ENCODE data around the gene APOBEC3G. TPM values are rescaled to one million over a fixed set of nuclear protein-coding genes. Genes with fewer than 3 reads are reported as not detected.

APOBEC3G gene
- total and polyA plus RNA-seq, 2 experiments from 2014 or later = 1.3 to 4.6 TPM

- no peak overlapping the region for H3K27ac ChIP-seq
- H3K9me3 ChIP-seq (ENCODE audit: low read depth) = no peaks in the 10 kb centered on the region
- TF ChIP-seq EZH2 (IDR thresholded peaks at IDR 0.05; ENCODE audit: borderline replicate concordance) = no peak
- no peak for TF ChIP-seq EZH2phosphoT487 (IDR thresholded peaks at IDR 0.05; ENCODE audit: low read depth, severe bottlenecking, unreplicated experiment)
- peak; percentile 46 for TF ChIP-seq CTCF (IDR thresholded peaks at IDR 0.05; ENCODE audit: poor library complexity)
- no peak overlapping the region for H2AFZ ChIP-seq
- no peak overlapping the region for H3K4me3 ChIP-seq
- no peaks in the 10 kb centered on the region for H4K20me1 ChIP-seq (ENCODE audit: insufficient read depth, poor library complexity, severe bottlenecking)
- H3K4me1 ChIP-seq (ENCODE audit: insufficient read depth) = peaks cover 8% of the 10 kb centered on the region
- WGBS (ENCODE audit: low lambda C conversion rate, missing lambda C conversion rate) = 68% methylated on average over 14 of the region's 14 CpGs
- no peak overlapping the region for H3K4me2 ChIP-seq
- H3K79me2 ChIP-seq = no peaks in the 10 kb centered on the region
- no peaks in the 10 kb centered on the region for H3K9me2 ChIP-seq (replicated peaks; ENCODE audit: insufficient read depth)
- no peaks in the 10 kb centered on the region for H3K36me3 ChIP-seq (replicated peaks; ENCODE audit: insufficient read depth, low read depth)
- peak; percentile 62 for DNase-seq (ENCODE audit: low spot score)
- peaks cover 9% of the 10 kb centered on the region for H3K27me3 ChIP-seq
Observed at GRCh38 chr22:39117585-39118191, 40.6 kb downstream of the APOBEC3G start.

GRCh38 chr22:39120983-39121382 is 43.9 kb downstream of the APOBEC3G start:
- Histone ChIP-seq H4K20me1 (ENCODE audit: insufficient read depth, poor library complexity, severe bottlenecking) (no peaks in the 10 kb centered on the region), H3K4me1 (ENCODE audit: insufficient read depth) (no peaks in the 10 kb centered on the region), H3K4me3 (no peak overlapping the region), H3K9me2 (replicated peaks; ENCODE audit: insufficient read depth) (no peaks in the 10 kb centered on the region), H3K4me2 (no peak overlapping the region), H3K36me3 (replicated peaks; ENCODE audit: insufficient read depth, low read depth) (no peaks in the 10 kb centered on the region), H3K27me3 (no peaks in the 10 kb centered on the region), H3K79me2 (no peaks in the 10 kb centered on the region), H2AFZ (no peak overlapping the region), H3K9me3 (ENCODE audit: low read depth) (no peaks in the 10 kb centered on the region), H3K27ac (no peak overlapping the region)
- DNase-seq (ENCODE audit: low spot score) = no peak
- 83% methylated on average over 4 of the region's 4 CpGs for WGBS (ENCODE audit: low lambda C conversion rate, missing lambda C conversion rate)
- TF ChIP-seq EZH2phosphoT487 (IDR thresholded peaks at IDR 0.05; ENCODE audit: low read depth, severe bottlenecking, unreplicated experiment) (no peak), CTCF (IDR thresholded peaks at IDR 0.05; ENCODE audit: poor library complexity) (no peak), EZH2 (IDR thresholded peaks at IDR 0.05; ENCODE audit: borderline replicate concordance) (no peak)

DNA sequence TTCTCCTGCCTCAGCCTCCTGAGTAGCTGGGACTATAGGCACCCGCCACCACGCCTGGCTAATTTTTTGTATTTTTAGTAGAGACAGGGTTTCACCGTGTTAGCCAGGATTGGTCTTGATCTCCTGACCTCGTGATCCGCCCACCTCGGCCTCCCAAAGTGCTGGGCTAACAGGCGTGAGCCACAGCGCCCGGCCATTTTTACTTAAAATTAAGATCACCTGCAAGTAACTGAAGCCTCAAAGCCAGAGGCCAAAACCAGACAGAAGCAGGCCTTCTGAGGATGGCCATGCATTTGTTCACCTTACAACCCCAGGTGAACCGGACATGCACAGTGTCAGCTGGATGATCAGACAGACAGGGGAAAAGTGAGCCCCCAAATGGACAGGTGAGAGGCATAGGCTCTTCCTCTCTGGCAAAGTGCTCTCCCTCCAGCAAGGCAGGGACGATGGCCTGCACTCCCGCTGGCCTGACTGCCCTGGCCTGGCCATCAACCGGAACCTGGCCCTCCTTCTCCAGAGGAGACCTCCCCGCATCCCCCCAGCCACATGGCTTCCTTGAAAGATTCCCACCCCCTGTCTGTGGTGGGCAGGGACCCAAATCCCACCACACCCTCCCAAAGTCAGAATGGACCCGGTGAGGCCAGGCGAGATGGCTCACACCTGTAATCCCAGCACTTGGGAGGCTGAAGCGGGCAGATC is 45.8 kb downstream of the APOBEC3G start:
- TF ChIP-seq EZH2 (IDR thresholded peaks at IDR 0.05; ENCODE audit: borderline replicate concordance) = no peak
- no peak for TF ChIP-seq EZH2phosphoT487 (IDR thresholded peaks at IDR 0.05; ENCODE audit: low read depth, severe bottlenecking, unreplicated experiment)
- TF ChIP-seq CTCF (IDR thresholded peaks at IDR 0.05; ENCODE audit: poor library complexity) = no peak
- DNase-seq (ENCODE audit: low spot score) = no peak
- H3K9me3 ChIP-seq (ENCODE audit: low read depth) = no peaks in the 10 kb centered on the region
- no peaks in the 10 kb centered on the region for H3K4me1 ChIP-seq (ENCODE audit: insufficient read depth)
- H3K27ac ChIP-seq = no peak overlapping the region
- WGBS (ENCODE audit: low lambda C conversion rate, missing lambda C conversion rate) = 93% methylated on average over 16 of the region's 17 CpGs
- no peaks in the 10 kb centered on the region for H3K27me3 ChIP-seq
- no peaks in the 10 kb centered on the region for H4K20me1 ChIP-seq (ENCODE audit: insufficient read depth, poor library complexity, severe bottlenecking)
- H2AFZ ChIP-seq = no peak overlapping the region
- H3K9me2 ChIP-seq (replicated peaks; ENCODE audit: insufficient read depth) = no peaks in the 10 kb centered on the region
- no peak overlapping the region for H3K4me2 ChIP-seq
- no peaks in the 10 kb centered on the region for H3K36me3 ChIP-seq (replicated peaks; ENCODE audit: insufficient read depth, low read depth)
- no peaks in the 10 kb centered on the region for H3K79me2 ChIP-seq
- no peak overlapping the region for H3K4me3 ChIP-seq
